Measurements from ENCODE around the gene EIF3I. TPM values are rescaled to one million over a fixed set of nuclear protein-coding genes. Genes with fewer than 3 reads are reported as not detected.
A peak's percentile ranks its signal among the peaks of the same experiment; 100 is the strongest.

EIF3I gene
- total RNA-seq = 100 to 1,000 TPM; 193 to 383 (median 216) TPM

- 0 to 2% methylated on average over 33 to 42 of the region's 46 CpGs for WGBS, 2 donors
- intact Hi-C loops (cut with DNase I) = loop anchor here (10.0 kb wide), 1 partner anchor 173 kb away; the partner anchor contains the start of gene BSDC1
- peak; percentile 93 for DNase-seq
- peaks cover 27 to 36% of the 10 kb centered on the region in 2 donors for H3K4me1 ChIP-seq
- no peaks in the 10 kb centered on the region for H3K27me3 ChIP-seq
- no peaks in the 10 kb centered on the region for H3K9me3 ChIP-seq
- H3K36me3 ChIP-seq = peaks cover 25 to 26% of the 10 kb centered on the region in 2 donors
- peak in 1 of 2 donors; percentile 75 for TF ChIP-seq POLR2A (IDR thresholded peaks at IDR 0.05)
- TF ChIP-seq, protein P1, sequence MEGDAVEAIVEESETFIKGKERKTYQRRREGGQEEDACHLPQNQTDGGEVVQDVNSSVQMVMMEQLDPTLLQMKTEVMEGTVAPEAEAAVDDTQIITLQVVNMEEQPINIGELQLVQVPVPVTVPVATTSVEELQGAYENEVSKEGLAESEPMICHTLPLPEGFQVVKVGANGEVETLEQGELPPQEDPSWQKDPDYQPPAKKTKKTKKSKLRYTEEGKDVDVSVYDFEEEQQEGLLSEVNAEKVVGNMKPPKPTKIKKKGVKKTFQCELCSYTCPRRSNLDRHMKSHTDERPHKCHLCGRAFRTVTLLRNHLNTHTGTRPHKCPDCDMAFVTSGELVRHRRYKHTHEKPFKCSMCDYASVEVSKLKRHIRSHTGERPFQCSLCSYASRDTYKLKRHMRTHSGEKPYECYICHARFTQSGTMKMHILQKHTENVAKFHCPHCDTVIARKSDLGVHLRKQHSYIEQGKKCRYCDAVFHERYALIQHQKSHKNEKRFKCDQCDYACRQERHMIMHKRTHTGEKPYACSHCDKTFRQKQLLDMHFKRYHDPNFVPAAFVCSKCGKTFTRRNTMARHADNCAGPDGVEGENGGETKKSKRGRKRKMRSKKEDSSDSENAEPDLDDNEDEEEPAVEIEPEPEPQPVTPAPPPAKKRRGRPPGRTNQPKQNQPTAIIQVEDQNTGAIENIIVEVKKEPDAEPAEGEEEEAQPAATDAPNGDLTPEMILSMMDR (IDR thresholded peaks at IDR 0.05) = no peak
- peak within 1 kb of the TSS; percentile 77 to 89 (median 84) for H3K27ac ChIP-seq
- peak within 1 kb of the TSS; percentile 61 to 99 (median 90) for H3K4me3 ChIP-seq (replicated peaks in 1 of 3)
These were observed at the start of gene EIF3I, which contains the start of gene TMEM234 for GRCh38 chr1:32221980-32222755. TSS of gene EIF3I (plus strand) at chr1:32222407. CDS start at chr1:32222442, 35 bp downstream. TSS of gene TMEM234 (minus strand) at chr1:32222353. CDS start at chr1:32222322, 31 bp downstream.

DNA sequence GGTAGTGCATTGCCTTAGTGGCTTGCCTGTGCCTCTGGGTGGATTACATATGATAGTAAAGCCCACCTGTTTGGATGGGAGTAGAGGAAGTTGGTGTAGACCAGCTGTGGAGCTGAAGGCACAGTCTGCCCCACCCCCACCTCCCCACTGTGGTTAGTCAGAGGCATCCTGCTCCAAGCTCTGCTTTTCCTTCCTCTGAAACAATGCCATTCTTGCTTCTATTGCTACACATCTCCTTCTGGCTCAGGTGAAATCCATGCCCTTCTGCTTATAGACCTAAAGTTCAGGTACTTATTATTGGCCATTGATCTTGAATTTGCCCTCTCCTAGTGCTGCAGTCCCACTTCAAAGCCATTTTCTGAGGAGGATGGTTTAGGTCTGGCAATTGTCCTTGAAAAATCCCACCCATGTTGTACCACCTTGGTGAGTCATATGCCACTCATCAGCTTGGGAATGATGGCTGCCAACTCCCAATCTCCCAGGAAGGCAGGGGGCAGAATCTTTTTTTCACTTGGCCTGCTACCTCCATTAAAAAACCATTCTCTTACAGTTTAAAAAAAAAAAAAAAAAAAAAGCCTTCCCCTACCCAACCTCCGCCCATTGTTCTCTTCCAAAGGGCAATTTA is 49.5 kb upstream of the EIF3I start:
- intact Hi-C loops (cut with DNase I) = no loop called here
- DNase-seq = no peak
- no peak overlapping the region for H3K27ac ChIP-seq
- TF ChIP-seq POLR2A (IDR thresholded peaks at IDR 0.05) = no peak
- TF ChIP-seq, protein P1 (IDR thresholded peaks at IDR 0.05) = no peak
- 95 to 97% methylated on average over 1 of the region's 1 CpG for WGBS, 2 donors
- no peaks in the 10 kb centered on the region for H3K9me3 ChIP-seq
- H3K27me3 ChIP-seq = no peaks in the 10 kb centered on the region
- H3K4me3 ChIP-seq (replicated peaks in 1 of 3) = no peak overlapping the region
- H3K36me3 ChIP-seq = peaks cover 37 to 47% of the 10 kb centered on the region in 2 donors
- no peaks in the 10 kb centered on the region for H3K4me1 ChIP-seq

DNA sequence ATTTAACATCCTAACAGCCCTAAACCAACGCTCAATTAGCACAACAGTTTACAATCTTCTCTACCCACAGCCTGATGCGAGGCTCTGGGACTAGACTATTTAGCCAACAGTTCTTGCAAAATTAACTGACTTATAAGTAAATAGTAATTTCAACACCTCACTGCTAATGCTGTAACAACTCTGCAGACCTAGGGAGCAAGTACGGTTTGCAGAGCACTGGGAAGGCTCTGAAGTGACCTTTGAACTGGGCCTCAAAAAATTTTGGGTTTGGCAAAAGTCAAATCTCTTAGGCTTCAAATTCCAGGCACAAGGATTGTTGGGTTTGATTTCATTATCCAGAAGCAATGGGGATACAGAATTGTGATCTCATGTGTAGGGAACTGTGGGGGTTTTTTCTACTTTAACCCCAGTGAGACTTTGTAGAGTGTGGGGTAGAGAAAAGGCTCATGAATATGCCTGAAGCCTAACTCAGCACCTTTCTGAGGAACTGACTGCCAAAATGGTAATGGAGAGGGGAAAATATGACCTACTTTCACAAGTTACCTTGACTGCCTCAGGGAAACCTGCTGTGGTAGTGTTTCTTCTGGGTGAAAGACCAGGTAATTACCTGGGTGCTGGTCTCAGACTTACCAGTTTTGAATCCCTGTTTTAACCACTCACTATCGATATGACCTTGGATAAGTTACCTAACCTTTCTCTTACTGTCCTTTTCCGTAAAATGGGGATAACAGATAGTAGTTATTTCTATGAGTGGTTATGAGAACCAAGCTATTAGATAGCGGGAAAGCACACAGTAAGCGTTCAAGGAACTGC is 43.6 kb upstream of the EIF3I start:
- H3K4me1 ChIP-seq = peaks cover 18 to 31% of the 10 kb centered on the region in 2 donors
- 80 to 84% methylated on average over 7 of the region's 7 CpGs for WGBS, 2 donors
- TF ChIP-seq POLR2A (IDR thresholded peaks at IDR 0.05) = no peak
- TF ChIP-seq, protein P1 (IDR thresholded peaks at IDR 0.05) = no peak

DNA sequence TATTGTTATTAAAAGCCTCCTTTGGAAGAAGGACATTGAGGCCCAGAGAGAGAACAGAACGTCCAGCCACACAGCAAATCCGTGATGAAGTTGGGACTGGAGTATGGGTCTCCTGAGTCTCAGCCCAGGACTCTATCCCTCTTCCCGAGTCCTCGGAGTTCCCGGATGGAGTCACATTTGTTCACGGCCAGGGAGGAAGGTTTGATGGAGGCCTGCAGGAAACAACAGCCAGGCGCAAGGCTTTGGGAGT is 43.1 kb upstream of the EIF3I start:
- Histone ChIP-seq H3K9me3 (no peaks in the 10 kb centered on the region), H3K27ac (peak overlapping the region; percentile 81 to 94 (median 87)), H3K4me3 (replicated peaks in 1 of 3) (peak overlapping the region in 1 of 3 donors; percentile 49), H3K4me1 (peaks cover 18 to 33% of the 10 kb centered on the region in 2 donors), H3K27me3 (no peaks in the 10 kb centered on the region), H3K36me3 (peaks cover 2 to 7% of the 10 kb centered on the region in 2 donors)
- DNase-seq = no peak
- no peak for TF ChIP-seq POLR2A (IDR thresholded peaks at IDR 0.05)
- TF ChIP-seq, protein P1 (IDR thresholded peaks at IDR 0.05) = no peak
- 11% methylated on average over 7 of the region's 7 CpGs for WGBS, 2 donors
- intact Hi-C loops (cut with DNase I) = no loop called here

More for the DNA sequence above, 43.6 kb upstream of the EIF3I start:
- Histone ChIP-seq H3K36me3 (peaks cover 0 to 7% of the 10 kb centered on the region in 2 donors), H3K27ac (peak overlapping the region; percentile 81 to 94 (median 87)), H3K27me3 (no peaks in the 10 kb centered on the region), H3K4me3 (replicated peaks in 1 of 3) (peak overlapping the region in 1 of 3 donors; percentile 49), H3K9me3 (no peaks in the 10 kb centered on the region)
- DNase-seq = no peak
- intact Hi-C loops (cut with DNase I) = no loop called here
